ENCODE results near the gene MYOD1.

Gene MYOD1

GRCh38 chr11:17748761-17749721 is 29.7 kb downstream of the MYOD1 start:
- DNase-seq: no peak

- DNase-seq: no peak
These were observed 30.8 kb downstream of the MYOD1 start for GRCh38 chr11:17750013-17750800.

GRCh38 chr11:17750801-17751165 is 31.4 kb downstream of the MYOD1 start:
- no peak for DNase-seq

- DNase-seq: no peak
These were observed 32.2 kb downstream of the MYOD1 start for GRCh38 chr11:17751558-17751957.

GRCh38 chr11:17752144-17752543 is 32.8 kb downstream of the MYOD1 start:
- peak in 19 of 58 donors; percentile 14 to 82 (median 40) for DNase-seq

- no peak for DNase-seq
These were observed 33.8 kb downstream of the MYOD1 start for GRCh38 chr11:17753153-17753552.

- peak in 1 of 58 donors; percentile 15 for DNase-seq
These were observed 34.3 kb downstream of the MYOD1 start for GRCh38 chr11:17753641-17754040.

GRCh38 chr11:17755891-17756290 is 36.5 kb downstream of the MYOD1 start:
- no peak for DNase-seq

GRCh38 chr11:17760102-17761029 is 41.0 kb downstream of the MYOD1 start:
- DNase-seq: peak in 10 of 58 donors; percentile 7 to 39 (median 24)

GRCh38 chr11:17762309-17762974 is 43.1 kb downstream of the MYOD1 start:
- DNase-seq: no peak

- peak in 1 of 58 donors; percentile 30 for DNase-seq
These were observed 43.9 kb downstream of the MYOD1 start for GRCh38 chr11:17763244-17763643.

GRCh38 chr11:17763703-17764102 is 44.3 kb downstream of the MYOD1 start:
- no peak for DNase-seq

GRCh38 chr11:17764446-17765218 is 45.3 kb downstream of the MYOD1 start:
- DNase-seq: no peak

- peak in 28 of 58 donors; percentile 5 to 73 (median 36) for DNase-seq
These were observed 46.1 kb downstream of the MYOD1 start for GRCh38 chr11:17765356-17766072.

- DNase-seq: peak in 1 of 58 donors; percentile 33
These were observed 46.6 kb downstream of the MYOD1 start for GRCh38 chr11:17766073-17766359.

GRCh38 chr11:17766590-17766989 is 47.2 kb downstream of the MYOD1 start:
- DNase-seq: no peak

GRCh38 chr11:17767301-17767885 is 48.0 kb downstream of the MYOD1 start:
- no peak for DNase-seq

- no peak for DNase-seq
These were observed 48.5 kb downstream of the MYOD1 start for GRCh38 chr11:17767914-17768313.

- DNase-seq: no peak
These were observed 49.2 kb downstream of the MYOD1 start for GRCh38 chr11:17768547-17768946.
